HL-60/S4 (cell line): ENCODE data around the gene RUSF1.
"Not testable (repeated sequence)": the region's sequence is repeated elsewhere in the genome, so short reads cannot be mapped to it uniquely, and the experiment has no call there.

Experiments
- in situ Hi-C: fragments of 300-500 bp; cut with MboI; formaldehyde crosslinking; loops from 2 replicates; pipeline ENCODE4 v1.14.3; 2022; ENCODE audit warnings: low sequenced_read_pairs

RUSF1 gene

GRCh38 chr16:31517800-31518402, 9.7 kb upstream of the RUSF1 start:
- in situ Hi-C loops, result no loop called here

- in situ Hi-C loops, result no loop called here
Observed at GRCh38 chr16:31513884-31514283, 5.7 kb upstream of the RUSF1 start.

GRCh38 chr16:31513126-31513525, 4.9 kb upstream of the RUSF1 start:
- in situ Hi-C loops, result no loop called here

GRCh38 chr16:31508706-31509195, 560 bp upstream of the RUSF1 start:
- in situ Hi-C loops, result no loop called here

- in situ Hi-C loops, result no loop called here
Observed at GRCh38 chr16:31507617-31507928, 618 bp downstream of the RUSF1 start.

GRCh38 chr16:31505483-31505882, 2.7 kb downstream of the RUSF1 start:
- in situ Hi-C loops, result no loop called here

GRCh38 chr16:31504159-31504558, 4.0 kb downstream of the RUSF1 start:
- in situ Hi-C loops, result no loop called here

GRCh38 chr16:31503555-31503954, 4.6 kb downstream of the RUSF1 start:
- in situ Hi-C loops, result not testable (repeated sequence)

GRCh38 chr16:31502981-31503380, 5.2 kb downstream of the RUSF1 start:
- in situ Hi-C loops, result no loop called here

GRCh38 chr16:31501966-31502348, 6.2 kb downstream of the RUSF1 start:
- in situ Hi-C loops, result no loop called here

GRCh38 chr16:31501226-31501965, 6.8 kb downstream of the RUSF1 start:
- in situ Hi-C loops, result no loop called here

GRCh38 chr16:31499928-31500327, 8.3 kb downstream of the RUSF1 start:
- in situ Hi-C loops, result no loop called here

- in situ Hi-C loops, result no loop called here
Observed at GRCh38 chr16:31498493-31498892, 9.7 kb downstream of the RUSF1 start.

GRCh38 chr16:31496670-31497069, 11.5 kb downstream of the RUSF1 start:
- in situ Hi-C loops, result no loop called here

GRCh38 chr16:31493506-31494125, 14.6 kb downstream of the RUSF1 start:
- in situ Hi-C loops, result no loop called here

GRCh38 chr16:31491778-31492418, 16.3 kb downstream of the RUSF1 start:
- in situ Hi-C loops, result no loop called here

GRCh38 chr16:31489616-31490584, 18.3 kb downstream of the RUSF1 start:
- in situ Hi-C loops, result no loop called here

- in situ Hi-C loops, result no loop called here
Observed at GRCh38 chr16:31489298-31489564, 19.0 kb downstream of the RUSF1 start.

- in situ Hi-C loops, result no loop called here
Observed at GRCh38 chr16:31488468-31489297, 19.5 kb downstream of the RUSF1 start.
